ENCODE measurements around the gene RPS6KA5. TPM values are rescaled to one million over a fixed set of nuclear protein-coding genes. Genes with fewer than 3 reads are reported as not detected.

Gene RPS6KA5
- polyA plus RNA-seq, 2 of the 4 experiments (the other 2 are of a cell fraction) = 2.2 to 4.1 TPM

- TF ChIP-seq PHF8 (IDR thresholded peaks at IDR 0.05; ENCODE audit: borderline replicate concordance, low read depth) (0 out of 2 replicates have a peak, but pooled peaks have one; percentile 28), MYC (IDR thresholded peaks at IDR 0.05; ENCODE audit: borderline replicate concordance, low read length) (peak; percentile 75; the same call in 1 of the 2 replicates), KDM5A (IDR thresholded peaks at IDR 0.05) (no peak), MAZ (IDR thresholded peaks at IDR 0.05; ENCODE audit: borderline replicate concordance, low read depth, low read length) (no peak), FOSL2 (IDR thresholded peaks at IDR 0.05) (no peak), FOSL2 (CRISPR knock-in tag; IDR thresholded peaks at IDR 0.05) (no peak), RFX5 (IDR thresholded peaks at IDR 0.05) (no peak), HDAC2 (IDR thresholded peaks at IDR 0.05) (no peak), EHF (CRISPR knock-in tag; IDR thresholded peaks at IDR 0.05) (no peak), JUNB (IDR thresholded peaks at IDR 0.05) (no peak), CBX8 (IDR thresholded peaks at IDR 0.05) (no peak), HOXB13 (CRISPR knock-in tag; IDR thresholded peaks at IDR 0.05; ENCODE audit: low read depth) (0 out of 2 replicates have a peak, but pooled peaks have one; percentile 36)
- TF ChIP-seq, protein P1, sequence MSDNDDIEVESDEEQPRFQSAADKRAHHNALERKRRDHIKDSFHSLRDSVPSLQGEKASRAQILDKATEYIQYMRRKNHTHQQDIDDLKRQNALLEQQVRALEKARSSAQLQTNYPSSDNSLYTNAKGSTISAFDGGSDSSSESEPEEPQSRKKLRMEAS (IDR thresholded peaks at IDR 0.05) = peak; percentile 87
- TF ChIP-seq, protein P2, sequence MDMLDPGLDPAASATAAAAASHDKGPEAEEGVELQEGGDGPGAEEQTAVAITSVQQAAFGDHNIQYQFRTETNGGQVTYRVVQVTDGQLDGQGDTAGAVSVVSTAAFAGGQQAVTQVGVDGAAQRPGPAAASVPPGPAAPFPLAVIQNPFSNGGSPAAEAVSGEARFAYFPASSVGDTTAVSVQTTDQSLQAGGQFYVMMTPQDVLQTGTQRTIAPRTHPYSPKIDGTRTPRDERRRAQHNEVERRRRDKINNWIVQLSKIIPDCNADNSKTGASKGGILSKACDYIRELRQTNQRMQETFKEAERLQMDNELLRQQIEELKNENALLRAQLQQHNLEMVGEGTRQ (IDR thresholded peaks at IDR 0.05) = peak; percentile 43; the same call in 1 of the 2 replicates
Observed at GRCh38 chr14:91061056-91061887, 831 bp upstream of the RPS6KA5 start (continued).

GRCh38 chr14:91059576-91060350, 678 bp downstream of the RPS6KA5 start:
- ChIA-PET POLR2A (interaction anchor here (1.1 to 2.0 kb wide), 2 partner anchors 90 to 113 kb away, joined by 4 to 8 read pairs; no protein-coding TSS in a partner anchor), CTCF (interaction anchor here (0.9 to 5.1 kb wide), 5 partner anchors 18 to 157 kb away, joined by 3 to 25 read pairs (median 6); no protein-coding TSS in a partner anchor)
- DNase-seq (ENCODE audit: low read depth in 1 of 2, low spot score in 1 of 2) (peak in 1 of 2 experiments; percentile 41), ATAC-seq (peak in 1 of 2 experiments; percentile 36; a peak in 4 of 6 replicates), FAIRE-seq (no peak)
- 3% methylated on average over 11 of the region's 72 CpGs for WGBS (ENCODE audit: missing lambda C conversion rate)
- Histone ChIP-seq H3K4me2 (peak overlapping the region; percentile 76), H3K4me3 (peak overlapping the region; percentile 67), H3K27ac (peak overlapping the region; percentile 73 to 91), H3K4me1 (peaks cover 22% of the 10 kb centered on the region), H3K9me3 (no peaks in the 10 kb centered on the region)
- no peak for TF ChIP-seq ZNF302 (CRISPR knock-in tag; IDR thresholded peaks at IDR 0.05)
- TF ChIP-seq BHLHE40 (IDR thresholded peaks at IDR 0.05; ENCODE audit: low read depth, low read length) = no peak
- no peak for TF ChIP-seq JUNB (IDR thresholded peaks at IDR 0.05)
- peak; percentile 40; the same call in 2 of the 3 replicates for TF ChIP-seq CTCF (IDR thresholded peaks at IDR 0.05)
- no peak for TF ChIP-seq PBX3 (IDR thresholded peaks at IDR 0.05)
- TF ChIP-seq RFX5 (IDR thresholded peaks at IDR 0.05) = no peak
- TF ChIP-seq FOXS1 (CRISPR knock-in tag; IDR thresholded peaks at IDR 0.05) = no peak
